Fibroblast of the aortic adventitia (primary cell): ENCODE results near the gene BCHE. TPM values are rescaled to one million over a fixed set of nuclear protein-coding genes. Genes with fewer than 3 reads are reported as not detected.

Source experiments
- DNase-seq: peaks from one replicate; pipeline ENCODE4 v3.0.0-alpha.2; 2010; ENCODE audit warnings: low read depth
- H3K4me3 ChIP-seq: 2 replicates; pipeline ENCODE4 v1.5.1; 2011; ENCODE audit warnings: low read depth, mild to moderate bottlenecking, control low read depth, low read length, moderate library complexity
- CTCF ChIP-seq: IDR thresholded peaks from 2 replicates; pipeline ENCODE4 v1.5.1; 2011; ENCODE audit warnings: mild to moderate bottlenecking, low read length, control low read depth, inconsistent platforms; ENCODE audit not compliant: insufficient read depth
- total RNA-seq: library from RNA; depleted of rRNA; stranded (reverse); fragments of >200 nt; gene quantifications from 2 replicates; pipeline ENCODE4 v1.2.3, GENCODE V29; 2012; ENCODE audit warnings: low replicate concordance

The BCHE gene
- total RNA-seq, 1 donor: 5.7 TPM

- H3K4me3 ChIP-seq: no peak overlapping the region
- DNase-seq: no peak
- TF ChIP-seq CTCF: no peak
These were observed 87.4 kb downstream of the BCHE start for GRCh38 chr3:165749821-165750220.

DNA sequence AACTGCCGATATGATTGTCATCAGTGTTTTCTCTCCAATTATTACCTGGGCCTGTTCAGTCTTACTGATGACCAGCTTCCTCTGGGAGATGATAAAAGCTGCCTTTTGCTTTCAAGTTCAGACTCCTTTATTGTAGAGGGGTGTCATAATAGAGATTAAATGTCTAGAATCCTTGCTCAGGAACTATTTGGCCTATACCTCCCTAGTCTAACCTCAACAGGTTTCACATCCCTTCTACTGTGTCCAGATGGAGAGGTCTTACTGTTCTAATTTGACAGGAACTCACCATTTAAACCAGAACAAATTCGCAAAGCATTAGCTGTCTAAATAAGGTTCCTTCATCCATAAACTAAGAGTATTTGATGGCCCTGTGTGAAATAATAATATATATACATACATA, 88.0 kb downstream of the BCHE start:
- no peak for TF ChIP-seq CTCF
- H3K4me3 ChIP-seq: no peak overlapping the region
- DNase-seq: no peak

DNA sequence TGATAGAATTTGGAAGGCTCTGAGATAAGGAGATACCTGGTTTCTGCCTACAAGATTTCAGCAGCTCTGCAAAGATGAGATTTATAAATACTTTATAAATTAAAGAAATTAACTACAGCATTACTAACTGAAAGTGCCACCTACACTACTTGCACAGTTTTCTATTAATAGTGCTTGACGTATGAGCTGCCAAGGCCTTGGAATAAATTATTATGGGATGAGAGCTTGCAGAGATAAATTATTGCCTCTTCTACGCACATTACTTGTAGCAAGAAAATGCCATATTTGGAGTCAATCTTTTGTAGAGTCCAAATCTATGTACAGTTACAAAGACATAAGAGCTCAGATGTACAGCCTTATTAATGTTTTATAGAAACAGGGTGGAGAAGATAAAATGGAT, 89.1 kb downstream of the BCHE start:
- TF ChIP-seq CTCF: no peak
- DNase-seq: no peak

GRCh38 chr3:165746874-165747273, 90.3 kb downstream of the BCHE start:
- no peak for DNase-seq
- TF ChIP-seq CTCF: no peak
- H3K4me3 ChIP-seq: no peak overlapping the region

More for the DNA sequence above, 89.1 kb downstream of the BCHE start:
- H3K4me3 ChIP-seq: no peak overlapping the region

- DNase-seq: no peak
- no peak for TF ChIP-seq CTCF
- no peak overlapping the region for H3K4me3 ChIP-seq
These were observed 93.2 kb downstream of the BCHE start for GRCh38 chr3:165744025-165744424.

DNA sequence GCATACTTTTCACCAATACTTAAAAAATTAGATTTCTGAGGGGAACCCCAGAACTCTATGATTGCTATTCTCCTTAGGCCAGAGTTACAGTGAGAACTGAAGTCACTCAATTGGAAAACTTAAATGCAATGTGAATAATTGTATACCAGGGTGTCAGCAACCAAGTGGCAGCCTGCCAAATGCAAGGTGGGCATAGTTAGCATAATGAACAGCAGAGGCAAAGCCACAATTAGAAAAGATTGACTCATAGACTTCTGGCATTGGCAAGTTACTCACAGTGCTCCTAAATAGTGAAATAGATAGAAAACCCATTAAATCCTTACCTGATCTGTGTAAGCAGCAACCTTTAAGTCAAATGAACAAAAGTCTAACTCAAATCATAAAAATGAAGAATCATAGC, 94.9 kb downstream of the BCHE start:
- DNase-seq: no peak
- TF ChIP-seq CTCF: no peak
- H3K4me3 ChIP-seq: no peak overlapping the region

DNA sequence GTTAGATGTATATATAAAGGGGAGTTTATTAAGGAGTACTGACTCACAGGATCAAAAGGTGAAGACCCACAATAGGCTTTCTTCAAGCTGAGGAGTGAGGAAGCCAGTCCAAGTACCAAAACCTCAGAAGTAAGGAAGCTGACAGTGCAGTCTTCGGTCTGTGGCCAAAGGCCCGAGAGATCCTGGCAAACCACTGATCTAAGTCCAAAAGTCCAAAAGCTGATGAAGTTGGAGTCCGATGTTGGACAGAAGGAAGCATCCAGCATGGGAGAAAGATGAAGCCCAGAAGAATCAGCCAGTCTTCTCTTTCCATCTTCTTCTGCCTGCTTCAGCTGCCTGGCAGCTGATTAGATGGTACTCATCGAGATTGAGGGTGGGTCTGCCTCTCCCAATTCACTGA, 107.5 kb downstream of the BCHE start:
- H3K4me3 ChIP-seq: no peak overlapping the region
- DNase-seq: no peak
- TF ChIP-seq CTCF: no peak
